HG02943 (cell line): Measurements from ENCODE around the gene ALOX15B.

Source experiments
- ATAC-seq: cut with Tn5 transposase; IDR thresholded peaks from one replicate; pipeline ENCODE4 v1.9.1; 2021; ENCODE audit warnings: mild to moderate bottlenecking, low read depth, moderate library complexity; ENCODE audit not compliant: unreplicated experiment

ALOX15B gene

GRCh38 chr17:8038954-8039610 lies at the start of gene ALOX15B:
TSS of gene ALOX15B (plus strand) at chr17:8039059. CDS start at chr17:8039156, 97 bp downstream.
- no peak for ATAC-seq

- ATAC-seq: peak; percentile 60
Measured at GRCh38 chr17:7989781-7990655, 48.8 kb upstream of the ALOX15B start.

GRCh38 chr17:7992516-7992915 lies 46.3 kb upstream of the ALOX15B start:
- no peak for ATAC-seq

GRCh38 chr17:7992924-7993323 lies 45.9 kb upstream of the ALOX15B start:
- ATAC-seq: no peak

- ATAC-seq: no peak
Measured at GRCh38 chr17:7993972-7994589, 44.8 kb upstream of the ALOX15B start.

GRCh38 chr17:7995724-7996123 lies 43.1 kb upstream of the ALOX15B start:
- no peak for ATAC-seq

- no peak for ATAC-seq
Measured at GRCh38 chr17:7997186-7997585, 41.7 kb upstream of the ALOX15B start.

GRCh38 chr17:8001976-8002720 lies 36.7 kb upstream of the ALOX15B start, which contains the start of gene GUCY2D:
TSS of gene GUCY2D (plus strand) at chr17:8002615. CDS start at chr17:8003048, 433 bp downstream.
- no peak for ATAC-seq

- no peak for ATAC-seq
Measured at GRCh38 chr17:8002721-8003593, 35.9 kb upstream of the ALOX15B start.

GRCh38 chr17:8003594-8004181 lies 35.2 kb upstream of the ALOX15B start:
- no peak for ATAC-seq

GRCh38 chr17:8004899-8005298 lies 34.0 kb upstream of the ALOX15B start:
- ATAC-seq: no peak

GRCh38 chr17:8005357-8005756 lies 33.5 kb upstream of the ALOX15B start:
- no peak for ATAC-seq

GRCh38 chr17:8005967-8006730 lies 32.7 kb upstream of the ALOX15B start:
- no peak for ATAC-seq

GRCh38 chr17:8006836-8007680 lies 31.8 kb upstream of the ALOX15B start:
- no peak for ATAC-seq

- no peak for ATAC-seq
Measured at GRCh38 chr17:8007836-8008235, 31.0 kb upstream of the ALOX15B start.

GRCh38 chr17:8012045-8012580 lies 26.7 kb upstream of the ALOX15B start:
- ATAC-seq: no peak

- no peak for ATAC-seq
Measured at GRCh38 chr17:8012996-8013640, 25.7 kb upstream of the ALOX15B start.
